OCI-LY7 (cell line): Measurements from ENCODE around the gene MON1A. TPM values are rescaled to one million over a fixed set of nuclear protein-coding genes. Genes with fewer than 3 reads are reported as not detected.
A peak's percentile ranks its signal among the peaks of the same experiment; 100 is the strongest.

Source experiments
- Bru-seq: library from RNA; stranded (reverse); fragments of 400-500 nt; gene quantifications from one replicate; lab custom pipeline; 2021; lab: Mats Ljungman, UMichigan
- BruChase-seq, 2 experiments: library from RNA; stranded (reverse); fragments of 400-500 nt; gene quantifications; one replicate each; lab custom pipeline; 2021; lab: Mats Ljungman, UMichigan
- BruUV-seq: library from RNA; stranded (reverse); fragments of 400-500 nt; replicated peaks from 2 replicates; lab custom pipeline; 2021; lab: Mats Ljungman, UMichigan
- CTCF ChIA-PET: fragments of 300-600 bp; sonication (Branson Sonifier 250); formaldehyde crosslinking; loops from one replicate; lab custom pipeline; 2022; ENCODE audit warnings: antibody characterized with exemption; ENCODE audit not compliant: unreplicated experiment; lab: Charles Lee
- POLR2A ChIA-PET: fragments of 300-600 bp; sonication (Branson Sonifier 250); formaldehyde crosslinking; loops from one replicate; lab custom pipeline; 2022; ENCODE audit warnings: antibody characterized with exemption; lab: Charles Lee
- DNase-seq: peaks from one replicate; pipeline ENCODE4 v3.0.0-alpha.2; 2015; ENCODE audit warnings: low spot score
- H2AFZ ChIP-seq: fragments of 200-600 bp; sonication (generic), shearing (Covaris generic); 2 replicates; pipeline ENCODE4 v1.6.1; 2014; ENCODE audit warnings: mild to moderate bottlenecking, antibody characterized with exemption, low read length, moderate library complexity
- H3K27ac ChIP-seq: fragments of 200-600 bp; sonication (generic); 2 replicates; pipeline ENCODE4 v1.5.1; 2014; ENCODE audit warnings: mixed run types, low read depth, mild to moderate bottlenecking, moderate library complexity, low read length, inconsistent platforms; ENCODE audit not compliant: poor library complexity, severe bottlenecking
- H3K36me3 ChIP-seq: fragments of 200-600 bp; sonication (generic); 2 replicates; pipeline ENCODE4 v1.6.1; 2014; ENCODE audit warnings: mild to moderate bottlenecking, antibody characterized with exemption, low read length, moderate library complexity, mixed read lengths; ENCODE audit not compliant: insufficient read depth
- H3K4me1 ChIP-seq: fragments of 200-600 bp; sonication (generic); 2 replicates; pipeline ENCODE4 v1.5.1; 2014; ENCODE audit warnings: mild to moderate bottlenecking, low read length; ENCODE audit not compliant: insufficient read depth, poor library complexity, severe bottlenecking
- H3K4me2 ChIP-seq: fragments of 200-600 bp; sonication (generic); 2 replicates; pipeline ENCODE4 v1.6.1; 2014; ENCODE audit warnings: mild to moderate bottlenecking, low read length
- H3K4me3 ChIP-seq: fragments of 200-600 bp; sonication (generic); 2 replicates; pipeline ENCODE4 v1.5.1; 2014; ENCODE audit warnings: mild to moderate bottlenecking, low read depth, low read length; ENCODE audit not compliant: poor library complexity, severe bottlenecking
- H3K79me2 ChIP-seq: fragments of 200-600 bp; sonication (generic); 2 replicates; pipeline ENCODE4 v1.6.1; 2016; ENCODE audit warnings: low read depth, mild to moderate bottlenecking, low read length, moderate library complexity, mixed read lengths; ENCODE audit not compliant: insufficient read depth
- H3K9me2 ChIP-seq: fragments of 200-600 bp; sonication (generic); 2 replicates; pipeline ENCODE4 v1.6.1; 2016; ENCODE audit warnings: mild to moderate bottlenecking, low read length, mixed read lengths; ENCODE audit not compliant: insufficient read depth
- H3K9me3 ChIP-seq: fragments of 200-600 bp; sonication (generic); 2 replicates; pipeline ENCODE4 v1.6.1; 2014; ENCODE audit warnings: mild to moderate bottlenecking, mixed run types, low read length, mixed read lengths
- H4K20me1 ChIP-seq: fragments of 200-600 bp; sonication (generic); 2 replicates; pipeline ENCODE4 v1.6.1; 2014; ENCODE audit warnings: mild to moderate bottlenecking, antibody characterized with exemption, low read length, moderate library complexity, mixed read lengths; ENCODE audit not compliant: insufficient read depth
- CTCF ChIP-seq: fragments of 200-600 bp; sonication (generic); conservative IDR thresholded peaks from 2 replicates; pipeline ENCODE4 v1.5.1; 2014; ENCODE audit warnings: mild to moderate bottlenecking, antibody characterized with exemption, low read length, moderate library complexity, mixed read lengths
- EZH2phosphoT487 ChIP-seq: fragments of 200-600 bp; sonication (generic); IDR thresholded peaks from 2 replicates; pipeline ENCODE4 v1.6.1; 2018; ENCODE audit warnings: low read depth, borderline replicate concordance, mild to moderate bottlenecking, mixed run types, antibody characterized with exemption, low read length, moderate library complexity, mixed read lengths
- intact Hi-C: fragments of 100-400 bp; cut with micrococcal nuclease; formaldehyde crosslinking; loops from one replicate; pipeline ENCODE4 v1.10.0; 2022; ENCODE audit not compliant: unreplicated experiment
- long read RNA-seq: library from polyadenylated mRNA; stranded (forward); transcript quantifications from one replicate; pipeline ENCODE4 v2.0.0, GENCODE V29; 2022
- total RNA-seq, 2 experiments: library from RNA; depleted of rRNA in 1 of 2; stranded (reverse); fragments of >200 nt in 1 of 2; shearing (Covaris generic) in 1 of 2; gene quantifications; 2 replicates each; pipeline ENCODE4 v1.2.3, GENCODE V29; 2014 to 2022

The MON1A gene, protein sequence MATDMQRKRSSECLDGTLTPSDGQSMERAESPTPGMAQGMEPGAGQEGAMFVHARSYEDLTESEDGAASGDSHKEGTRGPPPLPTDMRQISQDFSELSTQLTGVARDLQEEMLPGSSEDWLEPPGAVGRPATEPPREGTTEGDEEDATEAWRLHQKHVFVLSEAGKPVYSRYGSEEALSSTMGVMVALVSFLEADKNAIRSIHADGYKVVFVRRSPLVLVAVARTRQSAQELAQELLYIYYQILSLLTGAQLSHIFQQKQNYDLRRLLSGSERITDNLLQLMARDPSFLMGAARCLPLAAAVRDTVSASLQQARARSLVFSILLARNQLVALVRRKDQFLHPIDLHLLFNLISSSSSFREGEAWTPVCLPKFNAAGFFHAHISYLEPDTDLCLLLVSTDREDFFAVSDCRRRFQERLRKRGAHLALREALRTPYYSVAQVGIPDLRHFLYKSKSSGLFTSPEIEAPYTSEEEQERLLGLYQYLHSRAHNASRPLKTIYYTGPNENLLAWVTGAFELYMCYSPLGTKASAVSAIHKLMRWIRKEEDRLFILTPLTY
- total RNA-seq (2014; rRNA removed; shearing (Covaris generic)) (6.7 and 7.3 TPM in 2 replicates), total RNA-seq (2022) (10.4 and 11.3 TPM in 2 replicates), Bru-seq, nascent RNA (percentile 41 among the genes with signal in this experiment), BruChase-seq, experiment 1, labeled RNA remaining after a 6-hour chase (percentile 47 among the genes with signal in this experiment), BruChase-seq, experiment 2, labeled RNA remaining after a 2-hour chase (percentile 50 among the genes with signal in this experiment)
- long read RNA-seq, transcript MON1A-201 (6 exons, 2,370 nt): major isoform, 14 of 23 reads
- long read RNA-seq, partial matches to known transcripts: 6 of 23 reads
- long read RNA-seq, other reads (novel, unspliced or antisense): 2 of 23 reads

- Histone ChIP-seq H3K4me1 (peaks cover 32% of the 10 kb centered on the region), H3K4me2 (peak within 1 kb of the TSS; percentile 89), H3K36me3 (no peaks in the 10 kb centered on the region), H4K20me1 (no peaks in the 10 kb centered on the region), H3K9me2 (no peaks in the 10 kb centered on the region), H3K79me2 (no peaks in the 10 kb centered on the region), H3K4me3 (peak within 1 kb of the TSS; percentile 76), H3K9me3 (no peaks in the 10 kb centered on the region), H3K27ac (peak within 1 kb of the TSS; percentile 51), H2AFZ (peak within 1 kb of the TSS; percentile 96)
- ChIA-PET CTCF (interaction anchor here (0.6 to 1.4 kb wide), 3 partner anchors 11 to 635 kb away, joined by 5 to 6 read pairs (median 5); partner anchors contain the start of gene RBM6), POLR2A (interaction anchor here (0.6 to 3.6 kb wide), 6 partner anchors 10 to 1971 kb away, joined by 3 to 32 read pairs (median 4); partner anchors contain the start of gene RBM6)
- intact Hi-C loops: no loop called here
- peak; percentile 87 for DNase-seq
- peak; percentile 50 for TF ChIP-seq CTCF
- TF ChIP-seq EZH2phosphoT487: no peak
- no TSS peak for BruUV-seq
These were observed at the start of gene MON1A for GRCh38 chr3:49929291-49930167. TSS of gene MON1A (minus strand) at chr3:49929811. CDS start at chr3:49913346, 16,465 bp downstream.

DNA sequence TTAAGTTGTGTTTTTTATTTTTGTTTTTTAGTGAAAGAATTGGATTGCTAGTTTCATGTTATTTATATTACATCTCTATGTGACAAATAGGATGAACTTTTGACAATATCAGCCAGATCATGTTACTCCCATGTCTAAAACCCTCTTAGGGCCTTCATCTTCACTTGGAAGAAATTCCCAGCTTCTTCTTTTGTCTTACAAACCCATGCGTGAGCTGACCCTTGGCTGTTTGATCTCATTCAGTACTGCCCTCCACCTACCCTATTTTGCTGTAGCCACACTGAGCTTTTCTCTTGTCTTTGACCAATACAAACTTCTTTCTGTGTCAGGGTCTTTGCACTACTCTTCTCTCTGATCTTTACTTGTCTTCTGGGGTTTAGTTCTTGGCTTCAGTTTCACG, 47.3 kb upstream of the MON1A start:
- Histone ChIP-seq H2AFZ (no peak overlapping the region), H3K27ac (no peak overlapping the region), H3K4me3 (no peak overlapping the region), H3K9me2 (no peaks in the 10 kb centered on the region), H3K36me3 (peaks cover 90% of the 10 kb centered on the region), H3K4me1 (no peaks in the 10 kb centered on the region), H3K79me2 (peaks cover 32% of the 10 kb centered on the region; the same call in 1 of the 2 replicates), H3K4me2 (no peak overlapping the region), H3K9me3 (no peaks in the 10 kb centered on the region), H4K20me1 (no peaks in the 10 kb centered on the region)
- DNase-seq: no peak
- CTCF ChIA-PET: no interaction called here
- intact Hi-C loops: no loop called here
- BruUV-seq: TSS peak; percentile 30
- POLR2A ChIA-PET: interaction anchor here (1.6 kb wide), 1 partner anchor 37 kb away, joined by 4 read pairs; the partner anchor contains the start of gene RBM6
- TF ChIP-seq CTCF (no peak), EZH2phosphoT487 (no peak)
